ENCODE results near the gene RPS10.

RPS10 gene

GRCh38 chr6:34463849-34464248, 38.0 kb upstream of the RPS10 start (continued):
- TF ChIP-seq, protein P1, sequence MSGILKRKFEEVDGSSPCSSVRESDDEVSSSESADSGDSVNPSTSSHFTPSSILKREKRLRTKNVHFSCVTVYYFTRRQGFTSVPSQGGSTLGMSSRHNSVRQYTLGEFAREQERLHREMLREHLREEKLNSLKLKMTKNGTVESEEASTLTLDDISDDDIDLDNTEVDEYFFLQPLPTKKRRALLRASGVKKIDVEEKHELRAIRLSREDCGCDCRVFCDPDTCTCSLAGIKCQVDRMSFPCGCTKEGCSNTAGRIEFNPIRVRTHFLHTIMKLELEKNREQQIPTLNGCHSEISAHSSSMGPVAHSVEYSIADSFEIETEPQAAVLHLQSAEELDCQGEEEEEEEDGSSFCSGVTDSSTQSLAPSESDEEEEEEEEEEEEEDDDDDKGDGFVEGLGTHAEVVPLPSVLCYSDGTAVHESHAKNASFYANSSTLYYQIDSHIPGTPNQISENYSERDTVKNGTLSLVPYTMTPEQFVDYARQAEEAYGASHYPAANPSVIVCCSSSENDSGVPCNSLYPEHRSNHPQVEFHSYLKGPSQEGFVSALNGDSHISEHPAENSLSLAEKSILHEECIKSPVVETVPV (CRISPR knock-in tag; IDR thresholded peaks at IDR 0.05), result no peak
- no peak for TF ChIP-seq TOX (CRISPR knock-in tag; IDR thresholded peaks at IDR 0.05; ENCODE audit: borderline replicate concordance)
- no peak for TF ChIP-seq ZFP3 (CRISPR knock-in tag; IDR thresholded peaks at IDR 0.05)
- TF ChIP-seq OSR1 (CRISPR knock-in tag; IDR thresholded peaks at IDR 0.05), result no peak

- TF ChIP-seq, protein P2, sequence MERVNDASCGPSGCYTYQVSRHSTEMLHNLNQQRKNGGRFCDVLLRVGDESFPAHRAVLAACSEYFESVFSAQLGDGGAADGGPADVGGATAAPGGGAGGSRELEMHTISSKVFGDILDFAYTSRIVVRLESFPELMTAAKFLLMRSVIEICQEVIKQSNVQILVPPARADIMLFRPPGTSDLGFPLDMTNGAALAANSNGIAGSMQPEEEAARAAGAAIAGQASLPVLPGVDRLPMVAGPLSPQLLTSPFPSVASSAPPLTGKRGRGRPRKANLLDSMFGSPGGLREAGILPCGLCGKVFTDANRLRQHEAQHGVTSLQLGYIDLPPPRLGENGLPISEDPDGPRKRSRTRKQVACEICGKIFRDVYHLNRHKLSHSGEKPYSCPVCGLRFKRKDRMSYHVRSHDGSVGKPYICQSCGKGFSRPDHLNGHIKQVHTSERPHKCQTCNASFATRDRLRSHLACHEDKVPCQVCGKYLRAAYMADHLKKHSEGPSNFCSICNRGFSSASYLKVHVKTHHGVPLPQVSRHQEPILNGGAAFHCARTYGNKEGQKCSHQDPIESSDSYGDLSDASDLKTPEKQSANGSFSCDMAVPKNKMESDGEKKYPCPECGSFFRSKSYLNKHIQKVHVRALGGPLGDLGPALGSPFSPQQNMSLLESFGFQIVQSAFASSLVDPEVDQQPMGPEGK (CRISPR knock-in tag; IDR thresholded peaks at IDR 0.05; ENCODE audit: borderline replicate concordance), result no peak
- TF ChIP-seq ZC3H10 (CRISPR knock-in tag; IDR thresholded peaks at IDR 0.05) (no peak), TCF4 (CRISPR knock-in tag; IDR thresholded peaks at IDR 0.05; ENCODE audit: borderline replicate concordance) (no peak), GLIS3 (CRISPR knock-in tag; IDR thresholded peaks at IDR 0.05) (no peak), ZFP3 (CRISPR knock-in tag; IDR thresholded peaks at IDR 0.05) (no peak), OSR1 (CRISPR knock-in tag; IDR thresholded peaks at IDR 0.05) (no peak), TSHZ2 (CRISPR knock-in tag; IDR thresholded peaks at IDR 0.05) (no peak), TOX (CRISPR knock-in tag; IDR thresholded peaks at IDR 0.05; ENCODE audit: borderline replicate concordance) (no peak), ZNF8 (CRISPR knock-in tag; IDR thresholded peaks at IDR 0.05) (no peak), BACH2 (CRISPR knock-in tag; IDR thresholded peaks at IDR 0.05; ENCODE audit: borderline replicate concordance) (no peak), ARNTL (CRISPR knock-in tag; IDR thresholded peaks at IDR 0.05; ENCODE audit: borderline replicate concordance, low read depth) (no peak), ZFP30 (CRISPR knock-in tag; IDR thresholded peaks at IDR 0.05) (no peak), PPARA (CRISPR knock-in tag; IDR thresholded peaks at IDR 0.05; ENCODE audit: borderline replicate concordance) (no peak), ISL1 (CRISPR knock-in tag; IDR thresholded peaks at IDR 0.05) (no peak), ZNF70 (CRISPR knock-in tag; IDR thresholded peaks at IDR 0.05) (no peak), CSDC2 (CRISPR knock-in tag; IDR thresholded peaks at IDR 0.05) (no peak), SNAI2 (CRISPR knock-in tag; IDR thresholded peaks at IDR 0.05) (no peak)
- TF ChIP-seq, protein P1 (CRISPR knock-in tag; IDR thresholded peaks at IDR 0.05), result no peak
Measured at GRCh38 chr6:34463299-34463698, 37.4 kb upstream of the RPS10 start.

DNA sequence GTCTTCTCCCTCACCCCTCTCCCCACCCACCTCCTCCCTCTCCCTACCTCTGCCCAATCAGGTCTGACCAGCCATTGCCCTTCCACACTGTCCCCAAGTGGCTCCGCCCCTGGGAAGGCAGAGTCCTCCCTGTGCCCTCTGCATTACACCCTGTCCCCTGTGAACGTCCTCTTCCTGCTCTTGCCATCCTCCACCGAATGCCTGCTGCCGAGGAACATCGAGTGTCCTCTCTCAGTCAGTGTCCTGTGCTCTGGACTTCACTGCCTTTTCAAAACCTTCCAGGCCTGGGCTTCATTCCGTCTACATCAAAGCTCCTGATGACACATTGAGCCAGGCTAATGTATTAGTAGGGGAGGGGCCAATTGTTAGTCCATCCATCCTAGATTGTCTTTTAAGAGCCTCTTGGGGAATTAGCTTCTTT, 36.7 kb upstream of the RPS10 start:
- ATAC-seq, result peak; percentile 88
- no peak for TF ChIP-seq ZC3H10 (CRISPR knock-in tag; IDR thresholded peaks at IDR 0.05)
- TF ChIP-seq SNAI2 (CRISPR knock-in tag; IDR thresholded peaks at IDR 0.05), result no peak
- TF ChIP-seq, protein P2 (CRISPR knock-in tag; IDR thresholded peaks at IDR 0.05; ENCODE audit: borderline replicate concordance), result no peak
- no peak for TF ChIP-seq PPARA (CRISPR knock-in tag; IDR thresholded peaks at IDR 0.05; ENCODE audit: borderline replicate concordance)
- TF ChIP-seq BACH2 (CRISPR knock-in tag; IDR thresholded peaks at IDR 0.05; ENCODE audit: borderline replicate concordance), result no peak
- no peak for TF ChIP-seq RARB (CRISPR knock-in tag; IDR thresholded peaks at IDR 0.05)
- TF ChIP-seq TCF4 (CRISPR knock-in tag; IDR thresholded peaks at IDR 0.05; ENCODE audit: borderline replicate concordance), result no peak
- TF ChIP-seq, protein P3, sequence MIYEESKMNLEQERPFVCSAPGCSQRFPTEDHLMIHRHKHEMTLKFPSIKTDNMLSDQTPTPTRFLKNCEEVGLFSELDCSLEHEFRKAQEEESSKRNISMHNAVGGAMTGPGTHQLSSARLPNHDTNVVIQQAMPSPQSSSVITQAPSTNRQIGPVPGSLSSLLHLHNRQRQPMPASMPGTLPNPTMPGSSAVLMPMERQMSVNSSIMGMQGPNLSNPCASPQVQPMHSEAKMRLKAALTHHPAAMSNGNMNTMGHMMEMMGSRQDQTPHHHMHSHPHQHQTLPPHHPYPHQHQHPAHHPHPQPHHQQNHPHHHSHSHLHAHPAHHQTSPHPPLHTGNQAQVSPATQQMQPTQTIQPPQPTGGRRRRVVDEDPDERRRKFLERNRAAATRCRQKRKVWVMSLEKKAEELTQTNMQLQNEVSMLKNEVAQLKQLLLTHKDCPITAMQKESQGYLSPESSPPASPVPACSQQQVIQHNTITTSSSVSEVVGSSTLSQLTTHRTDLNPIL (CRISPR knock-in tag; IDR thresholded peaks at IDR 0.05; ENCODE audit: low read depth), result no peak
- no peak for TF ChIP-seq ISL1 (CRISPR knock-in tag; IDR thresholded peaks at IDR 0.05)
- no peak for TF ChIP-seq ZNF8 (CRISPR knock-in tag; IDR thresholded peaks at IDR 0.05)
- TF ChIP-seq POU6F1 (CRISPR knock-in tag; IDR thresholded peaks at IDR 0.05; ENCODE audit: borderline replicate concordance, low read depth), result no peak
- TF ChIP-seq ZNF70 (CRISPR knock-in tag; IDR thresholded peaks at IDR 0.05), result no peak
- no peak for TF ChIP-seq CSDC2 (CRISPR knock-in tag; IDR thresholded peaks at IDR 0.05)

More at GRCh38 chr6:34463299-34463698, 37.4 kb upstream of the RPS10 start:
- ATAC-seq, result no peak

Data from SK-N-SH treated with all-trans-retinoic acid at 6 μM for 48 hours (cell line).